Measurements from ENCODE around the gene MAOA. TPM values are rescaled to one million over a fixed set of nuclear protein-coding genes. Genes with fewer than 3 reads are reported as not detected.
A peak's percentile ranks its signal among the peaks of the same experiment; 100 is the strongest.

MAOA gene
- total and polyA plus RNA-seq, 12 donors, result 15.5 to 93.0 (median 53.4) TPM

GRCh38 chrX:43627147-43627546 lies 29.0 kb upstream of the MAOA start:
- intact Hi-C loops (cut with DNase I), result no loop called here
- Histone ChIP-seq H3K9me3 (replicated peaks in 1 of 3) (no peaks in the 10 kb centered on the region), H3K27me3 (peaks cover 8% of the 10 kb centered on the region), H3K4me1 (replicated peaks in 1 of 2) (no peaks in the 10 kb centered on the region), H3K4me3 (no peak overlapping the region), H3K36me3 (replicated peaks in 1 of 2) (no peaks in the 10 kb centered on the region), H3K27ac (no peak overlapping the region)
- TF ChIP-seq CTCF (IDR thresholded peaks at IDR 0.05) (no peak), POLR2A (IDR thresholded peaks at IDR 0.05) (no peak)
- DNase-seq, result no peak

- no peak overlapping the region for H3K27ac ChIP-seq
- intact Hi-C loops (cut with DNase I), result no loop called here
- DNase-seq, result no peak
- TF ChIP-seq CTCF (IDR thresholded peaks at IDR 0.05), result no peak
- TF ChIP-seq POLR2A (IDR thresholded peaks at IDR 0.05), result no peak
- no peaks in the 10 kb centered on the region for H3K4me1 ChIP-seq (replicated peaks in 1 of 2)
- 70 to 91% (median 84%) methylated on average over 1 of the region's 1 CpG for WGBS, 4 donors
- H3K27me3 ChIP-seq, result peaks cover 8% of the 10 kb centered on the region
- H3K36me3 ChIP-seq (replicated peaks in 1 of 2), result no peaks in the 10 kb centered on the region
- H3K4me3 ChIP-seq, result no peak overlapping the region
- H3K9me3 ChIP-seq (replicated peaks in 1 of 3), result no peaks in the 10 kb centered on the region
Measured at GRCh38 chrX:43627669-43628068, 28.4 kb upstream of the MAOA start.

- Histone ChIP-seq H3K4me3 (no peak overlapping the region), H3K36me3 (replicated peaks in 1 of 2) (no peaks in the 10 kb centered on the region), H3K27me3 (peaks cover 8% of the 10 kb centered on the region), H3K9me3 (replicated peaks in 1 of 3) (no peaks in the 10 kb centered on the region), H3K27ac (no peak overlapping the region), H3K4me1 (replicated peaks in 1 of 2) (no peaks in the 10 kb centered on the region)
- TF ChIP-seq CTCF (IDR thresholded peaks at IDR 0.05) (no peak), POLR2A (IDR thresholded peaks at IDR 0.05) (no peak)
- WGBS, 4 donors, result 14 to 71% (median 35%) methylated on average over 1 of the region's 1 CpG
- DNase-seq, result peak in 1 of 7 donors; percentile 3
- intact Hi-C loops (cut with DNase I), result no loop called here
Measured at GRCh38 chrX:43629229-43629628, 26.9 kb upstream of the MAOA start.

- H3K36me3 ChIP-seq (replicated peaks in 1 of 2), result no peaks in the 10 kb centered on the region
- TF ChIP-seq CTCF (IDR thresholded peaks at IDR 0.05), result no peak
- TF ChIP-seq POLR2A (IDR thresholded peaks at IDR 0.05), result no peak
- DNase-seq, result no peak
- H3K4me1 ChIP-seq (replicated peaks in 1 of 2), result no peaks in the 10 kb centered on the region
- intact Hi-C loops (cut with DNase I), result no loop called here
- H3K27me3 ChIP-seq, result peaks cover 19% of the 10 kb centered on the region
- WGBS, 4 donors, result 60 to 85% (median 74%) methylated on average over 1 of the region's 1 CpG
- no peaks in the 10 kb centered on the region for H3K9me3 ChIP-seq (replicated peaks in 1 of 3)
- no peak overlapping the region for H3K27ac ChIP-seq
- no peak overlapping the region for H3K4me3 ChIP-seq
Measured at GRCh38 chrX:43631841-43632240, 24.3 kb upstream of the MAOA start.
